ENCODE data around the gene DYSF. TPM values are rescaled to one million over a fixed set of nuclear protein-coding genes. Genes with fewer than 3 reads are reported as not detected.

DYSF gene
- total RNA-seq, 2 experiments from 2014 or later: not detected

DNA sequence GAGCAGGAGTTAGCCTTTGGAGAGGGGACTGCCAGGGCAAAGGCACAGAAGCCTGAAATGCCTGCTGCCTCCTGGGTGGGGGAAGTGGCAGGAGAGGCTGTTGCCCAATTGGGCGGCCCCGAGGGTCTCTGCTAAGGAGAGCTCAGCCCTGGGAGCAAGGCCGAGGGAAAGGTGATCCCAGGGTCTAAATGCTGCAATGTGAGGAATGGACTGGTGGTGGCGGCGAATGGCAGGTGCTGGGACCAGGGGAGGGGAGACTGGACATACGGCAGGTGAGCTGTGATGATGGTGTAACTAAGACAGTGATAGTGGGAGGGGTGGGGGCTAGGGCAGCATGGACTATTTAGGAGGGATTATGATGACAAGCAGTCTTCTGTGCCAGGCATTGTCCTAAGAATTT is 104.0 kb downstream of the DYSF start:
- no peaks in the 10 kb centered on the region for H3K9me3 ChIP-seq (ENCODE audit: low read length)
- TF ChIP-seq, protein P1, sequence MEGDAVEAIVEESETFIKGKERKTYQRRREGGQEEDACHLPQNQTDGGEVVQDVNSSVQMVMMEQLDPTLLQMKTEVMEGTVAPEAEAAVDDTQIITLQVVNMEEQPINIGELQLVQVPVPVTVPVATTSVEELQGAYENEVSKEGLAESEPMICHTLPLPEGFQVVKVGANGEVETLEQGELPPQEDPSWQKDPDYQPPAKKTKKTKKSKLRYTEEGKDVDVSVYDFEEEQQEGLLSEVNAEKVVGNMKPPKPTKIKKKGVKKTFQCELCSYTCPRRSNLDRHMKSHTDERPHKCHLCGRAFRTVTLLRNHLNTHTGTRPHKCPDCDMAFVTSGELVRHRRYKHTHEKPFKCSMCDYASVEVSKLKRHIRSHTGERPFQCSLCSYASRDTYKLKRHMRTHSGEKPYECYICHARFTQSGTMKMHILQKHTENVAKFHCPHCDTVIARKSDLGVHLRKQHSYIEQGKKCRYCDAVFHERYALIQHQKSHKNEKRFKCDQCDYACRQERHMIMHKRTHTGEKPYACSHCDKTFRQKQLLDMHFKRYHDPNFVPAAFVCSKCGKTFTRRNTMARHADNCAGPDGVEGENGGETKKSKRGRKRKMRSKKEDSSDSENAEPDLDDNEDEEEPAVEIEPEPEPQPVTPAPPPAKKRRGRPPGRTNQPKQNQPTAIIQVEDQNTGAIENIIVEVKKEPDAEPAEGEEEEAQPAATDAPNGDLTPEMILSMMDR (conservative IDR thresholded peaks at IDR 0.05; ENCODE audit: low read length): no peak
- no peak for TF ChIP-seq EZH2phosphoT487 (IDR thresholded peaks at IDR 0.05; ENCODE audit: borderline replicate concordance, low read depth, low read length)
- no peaks in the 10 kb centered on the region for H4K20me1 ChIP-seq (ENCODE audit: insufficient read depth, low read length)
- BruUV-seq (replicated peaks): no TSS peak
- no peak for DNase-seq (ENCODE audit: low spot score)
- ChIA-PET CTCF (ENCODE audit: unreplicated experiment) (interaction anchor here (0.5 kb wide), 1 partner anchor 17 kb away, joined by 3 read pairs; no protein-coding TSS in a partner anchor), POLR2A (no interaction called here)
- H3K4me2 ChIP-seq (ENCODE audit: low read length): no peak overlapping the region
- H3K9me2 ChIP-seq (ENCODE audit: insufficient read depth, low read length): no peaks in the 10 kb centered on the region
- intact Hi-C loops (cut with micrococcal nuclease; ENCODE audit: unreplicated experiment): no loop called here
- no peaks in the 10 kb centered on the region for H3K79me2 ChIP-seq (ENCODE audit: insufficient read depth, low read depth, low read length)
- no peaks in the 10 kb centered on the region for H3K36me3 ChIP-seq (ENCODE audit: insufficient read depth, low read length)
- no peak overlapping the region for H3K4me3 ChIP-seq (ENCODE audit: low read depth, low read length, poor library complexity, severe bottlenecking)
- no peaks in the 10 kb centered on the region for H3K4me1 ChIP-seq (ENCODE audit: insufficient read depth, low read length, poor library complexity, severe bottlenecking)
- H3K27ac ChIP-seq (ENCODE audit: low read depth, low read length, poor library complexity, severe bottlenecking): no peak overlapping the region
- no peak overlapping the region for H2AFZ ChIP-seq (ENCODE audit: low read length)

DNA sequence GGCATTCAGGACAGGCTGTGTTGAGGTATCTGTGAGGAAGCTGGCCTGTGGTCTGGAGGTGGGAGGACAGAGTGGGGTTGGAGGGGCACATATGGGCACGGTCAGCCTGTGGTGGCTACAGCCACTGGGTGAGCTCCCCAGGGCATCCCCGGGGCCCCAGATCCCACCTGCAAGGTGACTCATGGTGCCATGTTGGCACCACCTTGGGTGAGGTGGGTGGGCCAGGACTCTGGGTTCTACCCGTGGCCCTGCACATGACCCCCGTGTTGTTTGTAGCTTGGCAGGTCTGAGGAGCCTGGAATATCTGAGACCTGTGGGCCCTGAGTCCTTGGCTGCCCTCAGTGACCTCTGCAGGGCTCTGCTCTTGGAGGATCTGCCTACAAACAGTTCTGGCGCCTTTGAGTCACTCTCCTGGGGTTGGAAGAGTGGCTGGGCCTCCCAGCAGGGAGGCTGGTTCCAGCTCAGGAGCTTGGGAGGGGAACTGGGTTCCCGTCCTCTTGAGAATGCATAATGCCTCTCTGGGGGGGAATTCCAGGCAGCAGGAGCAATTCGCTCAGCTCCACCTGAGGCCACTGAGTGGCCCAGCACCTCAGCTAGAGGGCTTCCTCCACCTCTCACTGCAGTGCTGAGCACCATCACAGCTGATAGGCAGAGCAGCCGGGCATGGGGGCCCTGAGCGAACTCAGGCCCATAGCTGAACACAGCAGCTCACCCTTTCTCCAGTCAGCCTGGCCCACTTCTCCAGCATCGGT is 105.1 kb downstream of the DYSF start:
- BruUV-seq (replicated peaks): no TSS peak
- CTCF ChIA-PET (ENCODE audit: unreplicated experiment): no interaction called here

More for the DNA sequence above, 105.1 kb downstream of the DYSF start:
- H3K4me1 ChIP-seq (ENCODE audit: insufficient read depth, low read length, poor library complexity, severe bottlenecking): no peaks in the 10 kb centered on the region
- H3K9me2 ChIP-seq (ENCODE audit: insufficient read depth, low read length): no peaks in the 10 kb centered on the region
- no peak overlapping the region for H3K27ac ChIP-seq (ENCODE audit: low read depth, low read length, poor library complexity, severe bottlenecking)
- no peaks in the 10 kb centered on the region for H4K20me1 ChIP-seq (ENCODE audit: insufficient read depth, low read length)
- POLR2A ChIA-PET: interaction anchor here (0.5 kb wide), 1 partner anchor 432 kb away, joined by 5 read pairs; no protein-coding TSS in a partner anchor
- no peak overlapping the region for H2AFZ ChIP-seq (ENCODE audit: low read length)
- TF ChIP-seq, protein P1 (conservative IDR thresholded peaks at IDR 0.05; ENCODE audit: low read length): no peak
- no peak overlapping the region for H3K4me2 ChIP-seq (ENCODE audit: low read length)
- DNase-seq (ENCODE audit: low spot score): no peak
- H3K4me3 ChIP-seq (ENCODE audit: low read depth, low read length, poor library complexity, severe bottlenecking): no peak overlapping the region
- H3K79me2 ChIP-seq (ENCODE audit: insufficient read depth, low read depth, low read length): no peaks in the 10 kb centered on the region
- intact Hi-C loops (cut with micrococcal nuclease; ENCODE audit: unreplicated experiment): no loop called here
- no peaks in the 10 kb centered on the region for H3K9me3 ChIP-seq (ENCODE audit: low read length)
- H3K36me3 ChIP-seq (ENCODE audit: insufficient read depth, low read length): no peaks in the 10 kb centered on the region
